Activated B cell treated with CpG ODN at 0.5 μM for 24 hours (primary cell): ENCODE data around the gene SLC22A2. TPM values are rescaled to one million over a fixed set of nuclear protein-coding genes. Genes with fewer than 3 reads are reported as not detected.

Experiments
- ATAC-seq: fragments of 200-7000 bp; cut with Tn5 transposase; one replicate; pipeline ENCODE4 v1.10.0; 2021; ENCODE audit warnings: low read depth, mild to moderate bottlenecking, moderate library complexity
- CTCF ChIA-PET: fragments of 350-600 bp; sonication (Branson Sonifier 250); formaldehyde crosslinking; loops from one replicate; lab custom pipeline; 2021; ENCODE audit warnings: antibody characterized with exemption; lab: Charles Lee
- POLR2A ChIA-PET: fragments of 350-600 bp; sonication (Branson Sonifier 250); formaldehyde crosslinking; loops from one replicate; lab custom pipeline; 2021; ENCODE audit warnings: antibody characterized with exemption; lab: Charles Lee
- DNase-seq: peaks from one replicate; pipeline ENCODE4 v3.0.0; 2022
- H3K27ac Mint-ChIP-seq: one replicate; pipeline ENCODE4 v1.8.0; 2020; ENCODE audit warnings: mixed read lengths
- H3K27me3 Mint-ChIP-seq: one replicate; pipeline ENCODE4 v1.8.0; 2021; ENCODE audit warnings: mixed read lengths
- H3K36me3 Mint-ChIP-seq: one replicate; pipeline ENCODE4 v1.8.0; 2021; ENCODE audit warnings: low read depth, mixed read lengths
- H3K4me1 Mint-ChIP-seq: one replicate; pipeline ENCODE4 v1.8.0; 2021; ENCODE audit warnings: mixed read lengths
- H3K4me3 Mint-ChIP-seq: one replicate; pipeline ENCODE4 v1.8.0; 2020; ENCODE audit warnings: mild to moderate bottlenecking, mixed read lengths
- H3K9me3 Mint-ChIP-seq: one replicate; pipeline ENCODE4 v1.8.0; 2020; ENCODE audit warnings: mixed read lengths
- intact Hi-C: fragments of 100-400 bp; cut with micrococcal nuclease; formaldehyde crosslinking; loops from one replicate; pipeline ENCODE4 v1.15.1; 2024
- total RNA-seq: library from RNA; stranded (reverse); gene quantifications from 2 replicates; pipeline ENCODE4 v1.2.3, GENCODE V29; 2022
- TF ChIP-seq, protein P1 (sequence below): fragments of 200-600 bp; IDR thresholded peaks from one replicate; pipeline ENCODE4 v1.8.0; 2022; ENCODE audit warnings: antibody characterized with exemption, mild to moderate bottlenecking

The SLC22A2 gene
- total RNA-seq, 1 donor from 2014 or later: not detected

DNA sequence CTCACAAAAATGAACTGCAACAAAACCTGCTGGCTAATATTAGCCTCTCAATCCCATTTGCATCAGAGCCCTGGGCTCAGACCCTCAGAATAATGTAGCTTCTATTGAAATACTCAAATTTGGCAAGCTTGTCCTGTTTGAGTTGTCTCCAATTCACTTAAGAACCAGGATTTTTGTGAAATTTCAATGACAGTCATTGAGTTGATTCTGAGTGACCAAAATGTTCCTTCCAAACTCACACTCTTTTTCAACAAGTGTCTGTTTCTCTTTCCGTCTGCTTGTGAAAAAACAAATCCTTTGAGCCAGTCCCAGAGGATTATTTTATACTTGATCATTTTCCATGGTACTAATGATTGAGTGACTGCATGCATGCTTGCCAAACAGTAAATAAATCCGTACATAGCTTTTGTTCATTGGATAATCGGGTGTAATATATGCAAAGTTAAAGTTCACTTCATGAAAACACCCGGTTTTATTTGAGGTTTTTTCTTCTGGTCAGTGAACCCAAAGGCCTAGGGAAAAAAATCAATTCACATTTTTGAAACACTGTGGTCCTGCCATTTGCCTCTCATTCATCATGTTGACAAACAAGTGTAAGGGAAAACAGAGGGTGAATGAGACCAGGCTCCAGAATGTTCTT is 16.4 kb upstream of the SLC22A2 start:
- no peak overlapping the region for H3K27ac Mint-ChIP-seq
- no peaks in the 10 kb centered on the region for H3K4me1 Mint-ChIP-seq
- ATAC-seq (no peak), DNase-seq (no peak)
- peaks cover 2% of the 10 kb centered on the region for H3K9me3 Mint-ChIP-seq
- intact Hi-C loops: no loop called here
- ChIA-PET CTCF (no interaction called here), POLR2A (no interaction called here)
- no peak overlapping the region for H3K4me3 Mint-ChIP-seq
- H3K36me3 Mint-ChIP-seq: no peaks in the 10 kb centered on the region
- TF ChIP-seq, protein P1, sequence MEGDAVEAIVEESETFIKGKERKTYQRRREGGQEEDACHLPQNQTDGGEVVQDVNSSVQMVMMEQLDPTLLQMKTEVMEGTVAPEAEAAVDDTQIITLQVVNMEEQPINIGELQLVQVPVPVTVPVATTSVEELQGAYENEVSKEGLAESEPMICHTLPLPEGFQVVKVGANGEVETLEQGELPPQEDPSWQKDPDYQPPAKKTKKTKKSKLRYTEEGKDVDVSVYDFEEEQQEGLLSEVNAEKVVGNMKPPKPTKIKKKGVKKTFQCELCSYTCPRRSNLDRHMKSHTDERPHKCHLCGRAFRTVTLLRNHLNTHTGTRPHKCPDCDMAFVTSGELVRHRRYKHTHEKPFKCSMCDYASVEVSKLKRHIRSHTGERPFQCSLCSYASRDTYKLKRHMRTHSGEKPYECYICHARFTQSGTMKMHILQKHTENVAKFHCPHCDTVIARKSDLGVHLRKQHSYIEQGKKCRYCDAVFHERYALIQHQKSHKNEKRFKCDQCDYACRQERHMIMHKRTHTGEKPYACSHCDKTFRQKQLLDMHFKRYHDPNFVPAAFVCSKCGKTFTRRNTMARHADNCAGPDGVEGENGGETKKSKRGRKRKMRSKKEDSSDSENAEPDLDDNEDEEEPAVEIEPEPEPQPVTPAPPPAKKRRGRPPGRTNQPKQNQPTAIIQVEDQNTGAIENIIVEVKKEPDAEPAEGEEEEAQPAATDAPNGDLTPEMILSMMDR: no peak
- H3K27me3 Mint-ChIP-seq: peaks cover 2% of the 10 kb centered on the region

GRCh38 chr6:160273750-160274149 is 15.1 kb upstream of the SLC22A2 start:
- intact Hi-C loops: no loop called here
- Mint-ChIP-seq H3K36me3 (no peaks in the 10 kb centered on the region), H3K9me3 (no peaks in the 10 kb centered on the region), H3K4me3 (no peak overlapping the region), H3K27ac (no peak overlapping the region), H3K27me3 (peaks cover 2% of the 10 kb centered on the region), H3K4me1 (no peaks in the 10 kb centered on the region)
- CTCF ChIA-PET: no interaction called here
- POLR2A ChIA-PET: no interaction called here
- DNase-seq (no peak), ATAC-seq (no peak)
- TF ChIP-seq, protein P1: no peak

DNA sequence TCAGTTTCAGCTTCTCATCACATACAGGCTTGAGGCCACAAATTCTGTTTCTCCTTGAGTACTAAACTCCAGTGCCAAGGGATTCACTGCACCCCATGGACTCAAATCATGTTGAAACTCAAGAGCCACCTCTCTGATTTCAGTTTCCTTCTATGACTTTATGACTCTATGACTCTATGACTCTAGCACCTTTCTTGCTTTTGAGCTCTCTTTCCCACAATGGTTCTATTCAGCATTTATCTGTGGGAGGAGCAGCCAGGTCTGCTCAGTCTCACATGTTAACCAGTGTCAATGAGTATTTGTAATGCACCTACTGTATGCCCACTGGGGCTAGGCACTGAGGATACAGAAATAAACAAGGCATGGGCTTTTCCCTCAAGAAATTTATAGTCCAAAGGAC is 14.6 kb upstream of the SLC22A2 start:
- CTCF ChIA-PET: no interaction called here
- TF ChIP-seq, protein P1: no peak
- H3K4me1 Mint-ChIP-seq: no peaks in the 10 kb centered on the region
- H3K27ac Mint-ChIP-seq: no peak overlapping the region
- no peak for ATAC-seq
- intact Hi-C loops: no loop called here
- H3K4me3 Mint-ChIP-seq: no peak overlapping the region
- H3K27me3 Mint-ChIP-seq: peaks cover 2% of the 10 kb centered on the region
- no peaks in the 10 kb centered on the region for H3K9me3 Mint-ChIP-seq
- no peaks in the 10 kb centered on the region for H3K36me3 Mint-ChIP-seq
- POLR2A ChIA-PET: no interaction called here
- DNase-seq: no peak

GRCh38 chr6:160272707-160273106 is 14.1 kb upstream of the SLC22A2 start:
- ATAC-seq (no peak), DNase-seq (no peak)
- no peak overlapping the region for H3K27ac Mint-ChIP-seq
- intact Hi-C loops: no loop called here
- H3K36me3 Mint-ChIP-seq: no peaks in the 10 kb centered on the region
- POLR2A ChIA-PET: no interaction called here
- no peaks in the 10 kb centered on the region for H3K4me1 Mint-ChIP-seq
- CTCF ChIA-PET: no interaction called here
- TF ChIP-seq, protein P1: no peak
- peaks cover 2% of the 10 kb centered on the region for H3K27me3 Mint-ChIP-seq
- H3K9me3 Mint-ChIP-seq: no peaks in the 10 kb centered on the region
- H3K4me3 Mint-ChIP-seq: no peak overlapping the region

DNA sequence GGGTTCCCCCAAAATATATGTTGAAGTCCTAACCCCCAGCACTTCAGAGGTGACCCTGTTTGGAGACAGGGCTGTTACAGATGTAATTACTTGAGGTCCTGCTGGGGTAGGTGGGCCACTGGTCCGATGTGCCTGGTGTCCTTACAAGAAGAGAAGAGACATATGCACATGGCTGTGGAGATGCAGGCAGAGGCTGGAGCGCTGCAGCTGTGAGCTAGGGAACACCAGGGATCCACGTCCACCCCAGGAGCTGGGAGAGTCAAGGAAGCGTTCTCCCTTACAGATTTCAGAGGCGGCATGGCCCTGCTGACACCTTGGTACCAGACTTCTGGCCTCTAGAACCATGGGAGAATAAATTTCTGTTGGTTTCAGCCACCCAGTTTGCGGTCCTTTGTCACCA is 11.7 kb upstream of the SLC22A2 start:
- H3K27ac Mint-ChIP-seq: no peak overlapping the region
- H3K36me3 Mint-ChIP-seq: no peaks in the 10 kb centered on the region

More for the DNA sequence above, 11.7 kb upstream of the SLC22A2 start:
- ChIA-PET CTCF (no interaction called here), POLR2A (no interaction called here)
- TF ChIP-seq, protein P1: no peak
- Mint-ChIP-seq H3K9me3 (no peaks in the 10 kb centered on the region), H3K27me3 (peaks cover 2% of the 10 kb centered on the region), H3K4me1 (no peaks in the 10 kb centered on the region), H3K4me3 (no peak overlapping the region)
- intact Hi-C loops: no loop called here
- no peak for DNase-seq
- no peak for ATAC-seq
